Inflammatory macrophage treated with lipopolysaccharide for 1 hour (primary cell): ENCODE data around the gene SLC31A1.
"Not testable (repeated sequence)": the region's sequence is repeated elsewhere in the genome, so short reads cannot be mapped to it uniquely, and the experiment has no call there.

Experiments used
- DNase-seq, 2 donors: peaks; one replicate each; pipeline ENCODE4 v3.0.0-alpha.2; 2020 to 2022

SLC31A1 gene

GRCh38 chr9:113267911-113268566 is 46.7 kb downstream of the SLC31A1 start:
- no peak for DNase-seq

- no peak for DNase-seq
Observed at GRCh38 chr9:113269355-113269754, 48.0 kb downstream of the SLC31A1 start.

GRCh38 chr9:113269871-113270270 is 48.5 kb downstream of the SLC31A1 start:
- no peak for DNase-seq

- DNase-seq: peak; percentile 46 to 89
Observed at GRCh38 chr9:113274474-113275156, 53.3 kb downstream of the SLC31A1 start.

GRCh38 chr9:113275157-113276131 is 54.1 kb downstream of the SLC31A1 start, which contains the start of the genes CDC26 and PRPF4:
Gene CDC26 (minus strand): TSS chr9:113275572. CDS start chr9:113272507, 3,065 bp downstream.
Gene PRPF4 (plus strand): TSS chr9:113275658. CDS start chr9:113275744, 86 bp downstream.
- DNase-seq: peak; percentile 96 to 98

- no peak for DNase-seq
Observed at GRCh38 chr9:113278840-113279239, 57.5 kb downstream of the SLC31A1 start.

- no peak for DNase-seq
Observed at GRCh38 chr9:113281356-113281755, 60.0 kb downstream of the SLC31A1 start.

GRCh38 chr9:113289091-113289490 is 67.7 kb downstream of the SLC31A1 start:
- no peak for DNase-seq

- DNase-seq: no peak
Observed at GRCh38 chr9:113290052-113290607, 68.8 kb downstream of the SLC31A1 start.

- DNase-seq: no peak
Observed at GRCh38 chr9:113293285-113293878, 72.0 kb downstream of the SLC31A1 start.

GRCh38 chr9:113296247-113296646 is 74.9 kb downstream of the SLC31A1 start:
- DNase-seq: not testable (repeated sequence)

GRCh38 chr9:113296796-113297558 is 75.6 kb downstream of the SLC31A1 start:
- no peak for DNase-seq

GRCh38 chr9:113298311-113298710 is 77.0 kb downstream of the SLC31A1 start:
- no peak for DNase-seq

- DNase-seq: no peak
Observed at GRCh38 chr9:113298924-113299770, 77.8 kb downstream of the SLC31A1 start.

GRCh38 chr9:113299800-113300292 is 78.5 kb downstream of the SLC31A1 start:
- peak; percentile 61 to 68 for DNase-seq

GRCh38 chr9:113301548-113301947 is 80.2 kb downstream of the SLC31A1 start:
- no peak for DNase-seq

GRCh38 chr9:113302792-113303418 is 81.6 kb downstream of the SLC31A1 start, which contains the start of gene RNF183:
Gene RNF183 (minus strand): TSS chr9:113303376. CDS start chr9:113298184, 5,192 bp downstream.
- DNase-seq: no peak

GRCh38 chr9:113306566-113306965 is 85.2 kb downstream of the SLC31A1 start:
- no peak for DNase-seq

- DNase-seq: no peak
Observed at GRCh38 chr9:113307396-113307975, 86.1 kb downstream of the SLC31A1 start.
